H9 (cell line): ENCODE data around the gene EIF5A2. TPM values are rescaled to one million over a fixed set of nuclear protein-coding genes. Genes with fewer than 3 reads are reported as not detected.

ENCODE experiments used
- DNase-seq: peaks from one replicate; pipeline ENCODE4 v3.0.0-alpha.2; 2017
- H2AFZ ChIP-seq: one replicate; pipeline ENCODE4 v1.6.1; 2013; ENCODE audit warnings: mild to moderate bottlenecking, low read length, control low read depth, moderate library complexity
- H2AK5ac ChIP-seq: 2 replicates; pipeline ENCODE4 v1.6.1; 2013; ENCODE audit warnings: low read length, control low read depth, mixed read lengths; ENCODE audit not compliant: insufficient read length
- H2BK120ac ChIP-seq: one replicate; pipeline ENCODE4 v1.6.1; 2013; ENCODE audit warnings: low read depth, mild to moderate bottlenecking, low read length, control low read depth, inconsistent platforms; ENCODE audit not compliant: poor library complexity, severe bottlenecking
- H2BK12ac ChIP-seq: 2 replicates; pipeline ENCODE4 v1.6.1; 2013; ENCODE audit warnings: low read length, control low read depth, mixed read lengths, low read depth; ENCODE audit not compliant: insufficient read length
- H2BK15ac ChIP-seq: 2 replicates; pipeline ENCODE4 v1.6.1; 2013; ENCODE audit warnings: low read depth, low read length, control low read depth
- H2BK20ac ChIP-seq: one replicate; pipeline ENCODE4 v1.6.1; 2013; ENCODE audit warnings: low read depth, mild to moderate bottlenecking, low read length, control low read depth, inconsistent platforms; ENCODE audit not compliant: poor library complexity, severe bottlenecking
- H2BK5ac ChIP-seq: 2 replicates; pipeline ENCODE4 v1.6.1; 2013; ENCODE audit warnings: low read length, control low read depth, mixed read lengths; ENCODE audit not compliant: insufficient read length
- H3K14ac ChIP-seq: 2 replicates; pipeline ENCODE4 v1.6.1; 2013; ENCODE audit warnings: low read length, control low read depth; ENCODE audit not compliant: insufficient read depth
- H3K18ac ChIP-seq: 2 replicates; pipeline ENCODE4 v1.6.1; 2013; ENCODE audit warnings: low read depth, mild to moderate bottlenecking, mixed read lengths, low read length, control low read depth; ENCODE audit not compliant: insufficient read length
- H3K23ac ChIP-seq: 2 replicates; pipeline ENCODE4 v1.6.1; 2013; ENCODE audit warnings: low read length, control low read depth, mixed read lengths, low read depth; ENCODE audit not compliant: insufficient read length
- H3K23me2 ChIP-seq: 2 replicates; pipeline ENCODE4 v1.6.1; 2013; ENCODE audit warnings: low read depth, mild to moderate bottlenecking, mixed read lengths, low read length, control low read depth; ENCODE audit not compliant: insufficient read length, poor library complexity, severe bottlenecking
- H3K27ac ChIP-seq: 2 replicates; pipeline ENCODE4 v1.5.1; 2013; ENCODE audit warnings: low read length, control low read depth, mixed read lengths, low read depth; ENCODE audit not compliant: insufficient read length
- H3K27me3 ChIP-seq: 2 replicates; pipeline ENCODE4 v1.6.1; 2013; ENCODE audit warnings: low read length, control low read depth, inconsistent platforms; ENCODE audit not compliant: insufficient read depth
- H3K4ac ChIP-seq: 2 replicates; pipeline ENCODE4 v1.6.1; 2013; ENCODE audit warnings: low read depth, mild to moderate bottlenecking, control low read depth, inconsistent platforms, low read length, moderate library complexity
- H3K4me1 ChIP-seq: 2 replicates; pipeline ENCODE4 v1.6.1; 2013; ENCODE audit warnings: low read length, control low read depth, inconsistent platforms; ENCODE audit not compliant: insufficient read depth
- H3K4me2 ChIP-seq: 2 replicates; pipeline ENCODE4 v1.6.1; 2013; ENCODE audit warnings: low read length, control low read depth, mixed read lengths; ENCODE audit not compliant: insufficient read length, insufficient read depth
- H3K56ac ChIP-seq: 2 replicates; pipeline ENCODE4 v1.6.1; 2013; ENCODE audit warnings: low read depth, mild to moderate bottlenecking, mixed read lengths, low read length, control low read depth; ENCODE audit not compliant: insufficient read length
- H3K79me1 ChIP-seq: 2 replicates; pipeline ENCODE4 v1.6.1; 2013; ENCODE audit warnings: low read depth, mild to moderate bottlenecking, moderate library complexity, low read length, control low read depth, inconsistent platforms; ENCODE audit not compliant: insufficient read depth, poor library complexity, severe bottlenecking
- H3K79me2 ChIP-seq: 2 replicates; pipeline ENCODE4 v1.6.1; 2013; ENCODE audit warnings: low read length, control low read depth, inconsistent platforms; ENCODE audit not compliant: insufficient read depth
- H3K9ac ChIP-seq: 2 replicates; pipeline ENCODE4 v1.6.1; 2013; ENCODE audit warnings: low read length, control low read depth, mixed read lengths; ENCODE audit not compliant: insufficient read length; ENCODE audit errors: extremely low read depth
- H3K9me3 ChIP-seq: one replicate; pipeline ENCODE4 v1.6.1; 2013; ENCODE audit warnings: low read depth, low read length, inconsistent platforms; ENCODE audit not compliant: control insufficient read depth
- H3T11ph ChIP-seq: one replicate; pipeline ENCODE4 v1.6.1; 2013; ENCODE audit warnings: mild to moderate bottlenecking, low read length, control low read depth, inconsistent platforms
- H4K20me1 ChIP-seq: one replicate; pipeline ENCODE4 v1.6.1; 2013; ENCODE audit not compliant: control insufficient read depth, insufficient read length, insufficient read depth
- H4K5ac ChIP-seq: 2 replicates; pipeline ENCODE4 v1.6.1; 2013; ENCODE audit warnings: low read depth, mild to moderate bottlenecking, mixed read lengths, low read length, control low read depth; ENCODE audit not compliant: insufficient read length
- H4K8ac ChIP-seq: replicated peaks from 2 replicates; pipeline ENCODE4 v1.6.1; 2013; ENCODE audit warnings: low read length, control low read depth, mixed read lengths, low read depth; ENCODE audit not compliant: insufficient read length
- H4K91ac ChIP-seq: 2 replicates; pipeline ENCODE4 v1.6.1; 2013; ENCODE audit warnings: low read depth, mild to moderate bottlenecking, moderate library complexity, mixed read lengths, low read length, control low read depth; ENCODE audit not compliant: insufficient read length
- H3K27ac Mint-ChIP-seq, 3 experiments: 2 replicates in 2 of 3; 3 replicates in 1 of 3; pipeline ENCODE4 v1.8.0; 2020 to 2021; ENCODE audit warnings: mixed read lengths in 3 of 3, mild to moderate bottlenecking in 1 of 3, moderate library complexity in 1 of 3
- H3K27me3 Mint-ChIP-seq: 2 replicates; pipeline ENCODE4 v1.8.0; 2021; ENCODE audit warnings: low read depth, mild to moderate bottlenecking, moderate library complexity, mixed read lengths
- H3K36me3 Mint-ChIP-seq, 3 experiments: 2 replicates in 2 of 3; 3 replicates in 1 of 3; pipeline ENCODE4 v1.8.0; 2020 to 2021; ENCODE audit warnings: low read depth in 3 of 3, mixed read lengths in 3 of 3; ENCODE audit not compliant: insufficient read depth in 1 of 3
- H3K4me1 Mint-ChIP-seq, 2 experiments: 2 replicates each; pipeline ENCODE4 v1.8.0; 2020; ENCODE audit warnings: mixed read lengths in 2 of 2
- H3K4me3 Mint-ChIP-seq, 2 experiments: 2 replicates in 1 of 2; 3 replicates in 1 of 2; pipeline ENCODE4 v1.8.0; 2020 to 2021; ENCODE audit warnings: mild to moderate bottlenecking in 2 of 2, mixed read lengths in 2 of 2, moderate library complexity in 1 of 2
- H3K9me3 Mint-ChIP-seq, 2 experiments: 2 replicates in 1 of 2; 3 replicates in 1 of 2; pipeline ENCODE4 v1.8.0; 2020; ENCODE audit warnings: mild to moderate bottlenecking in 2 of 2, mixed read lengths in 2 of 2, moderate library complexity in 1 of 2
- WGBS: extraction: QIAGEN DNeasy Blood & Tissue Kit; methylation state at CpG from one replicate; pipeline ENCODE4 v1.1.7; 2013; ENCODE audit warnings: missing lambda C conversion rate, low lambda C conversion rate, mixed read lengths; ENCODE audit not compliant: insufficient read length; ENCODE audit errors: extremely low coverage; 5-methylcytosine and 5-hydroxymethylcytosine counted together
- total RNA-seq: library from RNA; stranded (reverse); gene quantifications from 2 replicates; pipeline ENCODE4 v1.2.1, GENCODE V29; 2021
- TF ChIP-seq, protein P1 (sequence below): fragments of 200-600 bp; sonication (generic); conservative IDR thresholded peaks from 3 replicates; pipeline ENCODE4 v1.8.0; 2021; ENCODE audit warnings: antibody characterized with exemption, mild to moderate bottlenecking

EIF5A2 gene
- total RNA-seq, 1 experiment from 2014 or later = 7.7 TPM

DNA sequence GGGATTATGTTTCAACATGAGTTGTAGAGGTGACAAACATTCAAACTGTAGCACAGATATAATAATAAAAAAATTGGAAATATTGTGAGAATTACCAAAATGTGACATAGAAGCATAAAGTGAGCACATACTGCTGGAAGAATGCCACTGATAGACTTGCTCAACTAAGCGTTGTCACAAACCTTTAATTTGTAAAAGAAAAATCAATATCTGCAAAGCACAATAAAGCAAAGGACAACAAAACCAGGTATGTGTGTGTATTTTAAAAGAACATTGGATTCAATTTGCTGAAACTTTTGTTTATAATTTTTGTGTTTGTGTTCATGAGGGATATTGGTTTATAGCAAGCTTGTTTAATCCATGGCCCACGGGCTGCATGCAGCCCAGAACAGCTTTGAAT lies 40.8 kb upstream of the EIF5A2 start:
- Mint-ChIP-seq H3K9me3 (peaks cover 21 to 33% of the 10 kb centered on the region in 2 experiments), H3K36me3 (peaks cover 8 to 22% (median 14%) of the 10 kb centered on the region in 3 experiments; a peak in 6 of 7 replicates), H3K4me1 (peaks cover 8 to 10% of the 10 kb centered on the region in 2 experiments), H3K27ac (no peak overlapping the region), H3K27me3 (no peaks in the 10 kb centered on the region; the same call in none of the 2 replicates), H3K4me3 (no peak overlapping the region)
- H3K79me2 ChIP-seq = no peaks in the 10 kb centered on the region
- no peak for DNase-seq
- no peak overlapping the region for H2BK5ac ChIP-seq
- no peaks in the 10 kb centered on the region for H3K79me1 ChIP-seq
- H3K27ac ChIP-seq = no peak overlapping the region
- WGBS = no CpG with 5 or more reads among the region's 2 CpGs
- H3K9ac ChIP-seq = no peak overlapping the region
- no peak overlapping the region for H3K23ac ChIP-seq
- no peak overlapping the region for H2BK12ac ChIP-seq
- H4K5ac ChIP-seq = no peak overlapping the region
- H3K14ac ChIP-seq = no peak overlapping the region
- no peak overlapping the region for H2AFZ ChIP-seq
- no peak overlapping the region for H3T11ph ChIP-seq
- no peak overlapping the region for H2BK20ac ChIP-seq
- H3K4ac ChIP-seq = no peak overlapping the region
- H2BK120ac ChIP-seq = no peak overlapping the region
- no peak overlapping the region for H3K56ac ChIP-seq
- H4K91ac ChIP-seq = no peak overlapping the region
- H2BK15ac ChIP-seq = no peak overlapping the region
- no peaks in the 10 kb centered on the region for H3K9me3 ChIP-seq
- H2AK5ac ChIP-seq = no peak overlapping the region
- TF ChIP-seq, protein P1, sequence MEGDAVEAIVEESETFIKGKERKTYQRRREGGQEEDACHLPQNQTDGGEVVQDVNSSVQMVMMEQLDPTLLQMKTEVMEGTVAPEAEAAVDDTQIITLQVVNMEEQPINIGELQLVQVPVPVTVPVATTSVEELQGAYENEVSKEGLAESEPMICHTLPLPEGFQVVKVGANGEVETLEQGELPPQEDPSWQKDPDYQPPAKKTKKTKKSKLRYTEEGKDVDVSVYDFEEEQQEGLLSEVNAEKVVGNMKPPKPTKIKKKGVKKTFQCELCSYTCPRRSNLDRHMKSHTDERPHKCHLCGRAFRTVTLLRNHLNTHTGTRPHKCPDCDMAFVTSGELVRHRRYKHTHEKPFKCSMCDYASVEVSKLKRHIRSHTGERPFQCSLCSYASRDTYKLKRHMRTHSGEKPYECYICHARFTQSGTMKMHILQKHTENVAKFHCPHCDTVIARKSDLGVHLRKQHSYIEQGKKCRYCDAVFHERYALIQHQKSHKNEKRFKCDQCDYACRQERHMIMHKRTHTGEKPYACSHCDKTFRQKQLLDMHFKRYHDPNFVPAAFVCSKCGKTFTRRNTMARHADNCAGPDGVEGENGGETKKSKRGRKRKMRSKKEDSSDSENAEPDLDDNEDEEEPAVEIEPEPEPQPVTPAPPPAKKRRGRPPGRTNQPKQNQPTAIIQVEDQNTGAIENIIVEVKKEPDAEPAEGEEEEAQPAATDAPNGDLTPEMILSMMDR = no peak
- H3K23me2 ChIP-seq = no peaks in the 10 kb centered on the region
- no peaks in the 10 kb centered on the region for H3K27me3 ChIP-seq
- no peak overlapping the region for H4K8ac ChIP-seq
- no peaks in the 10 kb centered on the region for H3K4me1 ChIP-seq
- no peaks in the 10 kb centered on the region for H4K20me1 ChIP-seq
- H3K4me2 ChIP-seq = no peak overlapping the region
- no peak overlapping the region for H3K18ac ChIP-seq
